AG10803 (cell line): ENCODE results near the gene PDIA5.

ENCODE experiments used
- DNase-seq: peaks from one replicate; pipeline ENCODE4 v3.0.0; 2010; ENCODE audit warnings: low read depth
- H3K4me3 ChIP-seq: 2 replicates; pipeline ENCODE4 v1.5.1; 2011; ENCODE audit warnings: mild to moderate bottlenecking, low read length, control low read depth
- TF ChIP-seq, protein P1 (sequence below): conservative IDR thresholded peaks from 2 replicates; pipeline ENCODE4 v1.5.1; 2011; ENCODE audit warnings: mild to moderate bottlenecking, low read length, control low read depth, inconsistent platforms

PDIA5 gene

DNA sequence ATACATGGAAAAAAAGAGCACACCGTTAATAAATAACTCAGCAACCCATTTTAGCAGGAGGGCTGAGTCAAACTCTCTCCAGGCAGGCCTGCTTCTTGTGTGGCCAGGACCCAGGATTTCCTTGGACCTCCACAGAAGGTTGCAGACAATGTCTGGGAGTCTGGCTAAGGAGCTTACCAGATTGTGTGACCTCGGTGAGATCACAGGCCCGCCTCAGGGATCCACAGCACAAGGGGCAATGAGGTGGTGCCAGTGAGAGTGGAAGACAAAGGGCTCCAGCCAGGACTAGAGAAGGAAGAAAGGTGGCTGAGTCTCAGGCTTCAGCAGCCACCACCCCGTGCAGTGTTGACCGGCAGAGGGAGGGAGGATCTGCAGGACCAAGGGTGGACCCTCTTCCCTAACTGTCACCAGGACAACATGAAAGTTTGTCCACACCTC lies 102.7 kb downstream of the PDIA5 start:
- TF ChIP-seq, protein P1, sequence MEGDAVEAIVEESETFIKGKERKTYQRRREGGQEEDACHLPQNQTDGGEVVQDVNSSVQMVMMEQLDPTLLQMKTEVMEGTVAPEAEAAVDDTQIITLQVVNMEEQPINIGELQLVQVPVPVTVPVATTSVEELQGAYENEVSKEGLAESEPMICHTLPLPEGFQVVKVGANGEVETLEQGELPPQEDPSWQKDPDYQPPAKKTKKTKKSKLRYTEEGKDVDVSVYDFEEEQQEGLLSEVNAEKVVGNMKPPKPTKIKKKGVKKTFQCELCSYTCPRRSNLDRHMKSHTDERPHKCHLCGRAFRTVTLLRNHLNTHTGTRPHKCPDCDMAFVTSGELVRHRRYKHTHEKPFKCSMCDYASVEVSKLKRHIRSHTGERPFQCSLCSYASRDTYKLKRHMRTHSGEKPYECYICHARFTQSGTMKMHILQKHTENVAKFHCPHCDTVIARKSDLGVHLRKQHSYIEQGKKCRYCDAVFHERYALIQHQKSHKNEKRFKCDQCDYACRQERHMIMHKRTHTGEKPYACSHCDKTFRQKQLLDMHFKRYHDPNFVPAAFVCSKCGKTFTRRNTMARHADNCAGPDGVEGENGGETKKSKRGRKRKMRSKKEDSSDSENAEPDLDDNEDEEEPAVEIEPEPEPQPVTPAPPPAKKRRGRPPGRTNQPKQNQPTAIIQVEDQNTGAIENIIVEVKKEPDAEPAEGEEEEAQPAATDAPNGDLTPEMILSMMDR = no peak
- DNase-seq = no peak
- no peak overlapping the region for H3K4me3 ChIP-seq

DNA sequence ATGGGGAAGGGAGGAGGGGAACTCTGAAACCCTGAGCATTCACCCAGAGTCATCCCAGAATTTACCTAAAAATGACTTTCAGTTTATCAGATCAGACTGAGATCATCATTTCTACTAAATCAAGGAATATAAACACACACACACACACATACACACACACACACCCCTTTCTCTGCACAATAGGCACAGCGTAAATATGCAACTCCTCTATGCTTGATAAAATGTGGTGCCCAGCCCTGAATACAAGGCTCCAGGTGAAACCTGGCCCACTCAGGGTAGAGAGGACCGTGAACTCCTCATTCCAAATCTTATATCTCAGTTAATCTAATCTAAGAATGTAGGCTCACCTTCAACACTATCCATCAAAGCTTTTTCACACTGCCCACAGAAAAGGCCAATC lies 103.1 kb downstream of the PDIA5 start:
- H3K4me3 ChIP-seq = no peak overlapping the region
- TF ChIP-seq, protein P1 = no peak
- DNase-seq = no peak

DNA sequence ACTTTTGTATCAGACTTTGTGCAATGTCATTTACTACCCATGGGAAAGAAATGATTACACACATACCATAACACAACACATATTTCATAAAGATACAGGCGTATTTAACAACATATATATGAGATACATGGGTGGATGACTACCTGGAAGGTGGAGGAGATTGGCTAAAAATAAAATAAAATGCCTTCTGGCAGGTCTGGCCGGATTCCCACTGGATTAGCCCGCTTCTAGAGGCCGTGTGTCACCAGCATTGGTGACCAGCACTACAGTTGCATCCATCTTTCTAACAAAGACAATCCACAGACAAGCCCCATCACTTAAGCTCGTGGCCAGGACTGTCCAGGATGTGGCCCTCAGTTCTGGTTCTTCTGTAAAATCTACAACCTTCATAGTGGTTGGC lies 114.0 kb downstream of the PDIA5 start:
- TF ChIP-seq, protein P1 = no peak
- DNase-seq = no peak
- no peak overlapping the region for H3K4me3 ChIP-seq

DNA sequence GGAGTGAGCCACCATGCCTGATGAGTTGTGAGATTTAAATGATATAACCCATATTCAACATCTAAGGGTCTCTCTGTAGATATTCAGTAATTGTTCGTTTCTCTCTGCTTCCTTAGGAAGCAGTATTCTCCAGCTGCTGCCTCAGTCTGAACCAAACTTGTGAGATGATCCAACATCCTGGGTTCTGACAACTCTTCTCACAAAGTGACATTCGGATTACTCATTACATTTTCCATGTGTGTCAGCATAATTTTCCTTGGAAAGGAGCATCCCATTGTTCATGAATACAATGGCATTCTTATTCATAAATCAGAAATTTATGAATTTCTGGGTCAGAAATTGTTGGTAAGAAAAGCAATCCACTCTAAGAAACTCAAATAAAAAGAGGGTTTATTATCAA lies 119.9 kb downstream of the PDIA5 start:
- TF ChIP-seq, protein P1 = no peak
- H3K4me3 ChIP-seq = no peak overlapping the region
- no peak for DNase-seq

DNA sequence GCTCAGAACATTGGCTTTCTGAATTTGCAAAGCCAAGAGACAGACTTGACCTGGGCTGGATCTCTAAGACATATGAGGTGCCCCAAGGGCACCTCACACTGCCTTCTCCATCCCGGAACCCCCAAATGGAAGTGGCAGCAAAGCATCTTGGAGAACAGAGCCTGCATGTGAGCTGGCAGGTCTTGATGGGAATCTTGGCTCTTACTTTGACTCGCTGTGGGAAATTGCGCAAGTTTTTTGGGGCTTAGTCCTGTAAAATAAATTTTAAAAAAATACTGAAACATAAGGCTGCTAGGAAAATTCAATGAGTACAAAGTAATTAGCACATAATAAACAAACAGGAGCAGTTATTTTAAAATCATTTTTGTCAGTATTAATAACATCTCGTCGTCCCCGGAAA lies 121.2 kb downstream of the PDIA5 start:
- TF ChIP-seq, protein P1 = no peak
- H3K4me3 ChIP-seq = no peak overlapping the region
- DNase-seq = peak; percentile 27

DNA sequence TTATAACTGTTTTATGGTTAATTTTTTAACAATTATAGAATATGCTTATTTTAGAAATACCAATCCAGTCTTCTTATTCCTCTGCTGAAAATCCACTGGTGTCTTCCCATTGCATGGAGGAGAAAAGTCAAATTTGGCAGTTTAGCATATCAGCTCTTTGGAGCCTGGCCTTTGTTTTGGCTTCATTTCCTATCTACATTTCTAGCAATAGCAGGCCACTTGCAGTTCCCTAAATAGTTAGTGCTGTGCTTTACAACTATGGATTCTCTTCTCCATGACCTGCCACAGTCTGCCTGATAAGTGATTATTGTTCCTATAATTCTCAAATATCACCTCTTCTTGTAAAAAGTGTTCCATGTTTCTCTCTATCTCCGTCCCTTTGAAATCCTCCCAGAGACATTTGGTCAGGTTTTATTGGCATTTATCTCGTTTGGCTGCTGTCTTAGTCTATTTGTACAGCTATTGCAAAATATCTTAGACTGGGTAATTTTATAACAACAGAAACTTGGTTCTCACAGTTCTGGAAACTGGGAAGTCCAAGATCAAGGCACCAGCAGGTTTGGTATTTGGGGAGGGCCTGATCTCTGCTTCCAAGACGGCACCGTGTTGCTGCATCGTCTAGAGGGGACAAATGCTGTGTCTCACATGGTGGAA lies 126.8 kb downstream of the PDIA5 start:
- H3K4me3 ChIP-seq = no peak overlapping the region
- TF ChIP-seq, protein P1 = no peak
- DNase-seq = no peak

DNA sequence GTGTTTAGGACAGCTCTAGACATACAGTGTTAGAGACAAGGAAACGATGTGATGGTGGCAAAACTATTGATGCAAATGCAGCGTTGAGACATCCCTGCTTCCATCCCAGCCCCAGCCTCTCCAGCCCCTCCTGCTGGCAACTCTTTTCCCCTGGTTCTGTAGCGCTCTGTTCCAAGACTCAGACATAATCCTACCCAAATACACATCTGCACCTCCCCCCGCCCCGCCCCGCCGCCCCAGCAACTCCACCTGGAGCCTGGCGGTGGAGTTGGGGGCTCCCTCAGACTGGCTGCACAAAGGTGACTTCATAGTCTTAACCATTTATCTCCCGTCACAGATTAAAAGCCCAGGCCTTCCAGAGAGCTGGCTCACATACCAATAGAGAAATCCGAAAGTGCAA lies 127.7 kb downstream of the PDIA5 start:
- DNase-seq = peak; percentile 11
- H3K4me3 ChIP-seq = no peak overlapping the region
- TF ChIP-seq, protein P1 = peak; percentile 49
